H9 (cell line): Measurements from ENCODE around the gene ESPNL. TPM values are rescaled to one million over a fixed set of nuclear protein-coding genes. Genes with fewer than 3 reads are reported as not detected.

Experiments
- DNase-seq: peaks from one replicate; pipeline ENCODE4 v3.0.0-alpha.2; 2017
- H2AFZ ChIP-seq: one replicate; pipeline ENCODE4 v1.6.1; 2013; ENCODE audit warnings: mild to moderate bottlenecking, low read length, control low read depth, moderate library complexity
- H2AK5ac ChIP-seq: 2 replicates; pipeline ENCODE4 v1.6.1; 2013; ENCODE audit warnings: low read length, control low read depth, mixed read lengths; ENCODE audit not compliant: insufficient read length
- H2BK120ac ChIP-seq: one replicate; pipeline ENCODE4 v1.6.1; 2013; ENCODE audit warnings: low read depth, mild to moderate bottlenecking, low read length, control low read depth, inconsistent platforms; ENCODE audit not compliant: poor library complexity, severe bottlenecking
- H2BK12ac ChIP-seq: 2 replicates; pipeline ENCODE4 v1.6.1; 2013; ENCODE audit warnings: low read length, control low read depth, mixed read lengths, low read depth; ENCODE audit not compliant: insufficient read length
- H2BK15ac ChIP-seq: 2 replicates; pipeline ENCODE4 v1.6.1; 2013; ENCODE audit warnings: low read depth, low read length, control low read depth
- H2BK20ac ChIP-seq: one replicate; pipeline ENCODE4 v1.6.1; 2013; ENCODE audit warnings: low read depth, mild to moderate bottlenecking, low read length, control low read depth, inconsistent platforms; ENCODE audit not compliant: poor library complexity, severe bottlenecking
- H2BK5ac ChIP-seq: 2 replicates; pipeline ENCODE4 v1.6.1; 2013; ENCODE audit warnings: low read length, control low read depth, mixed read lengths; ENCODE audit not compliant: insufficient read length
- H3K14ac ChIP-seq: 2 replicates; pipeline ENCODE4 v1.6.1; 2013; ENCODE audit warnings: low read length, control low read depth; ENCODE audit not compliant: insufficient read depth
- H3K18ac ChIP-seq: 2 replicates; pipeline ENCODE4 v1.6.1; 2013; ENCODE audit warnings: low read depth, mild to moderate bottlenecking, mixed read lengths, low read length, control low read depth; ENCODE audit not compliant: insufficient read length
- H3K23ac ChIP-seq: 2 replicates; pipeline ENCODE4 v1.6.1; 2013; ENCODE audit warnings: low read length, control low read depth, mixed read lengths, low read depth; ENCODE audit not compliant: insufficient read length
- H3K23me2 ChIP-seq: 2 replicates; pipeline ENCODE4 v1.6.1; 2013; ENCODE audit warnings: low read depth, mild to moderate bottlenecking, mixed read lengths, low read length, control low read depth; ENCODE audit not compliant: insufficient read length, poor library complexity, severe bottlenecking
- H3K27ac ChIP-seq: 2 replicates; pipeline ENCODE4 v1.5.1; 2013; ENCODE audit warnings: low read length, control low read depth, mixed read lengths, low read depth; ENCODE audit not compliant: insufficient read length
- H3K27me3 ChIP-seq: 2 replicates; pipeline ENCODE4 v1.6.1; 2013; ENCODE audit warnings: low read length, control low read depth, inconsistent platforms; ENCODE audit not compliant: insufficient read depth
- H3K4ac ChIP-seq: 2 replicates; pipeline ENCODE4 v1.6.1; 2013; ENCODE audit warnings: low read depth, mild to moderate bottlenecking, control low read depth, inconsistent platforms, low read length, moderate library complexity
- H3K4me1 ChIP-seq: 2 replicates; pipeline ENCODE4 v1.6.1; 2013; ENCODE audit warnings: low read length, control low read depth, inconsistent platforms; ENCODE audit not compliant: insufficient read depth
- H3K4me2 ChIP-seq: 2 replicates; pipeline ENCODE4 v1.6.1; 2013; ENCODE audit warnings: low read length, control low read depth, mixed read lengths; ENCODE audit not compliant: insufficient read length, insufficient read depth
- H3K56ac ChIP-seq: 2 replicates; pipeline ENCODE4 v1.6.1; 2013; ENCODE audit warnings: low read depth, mild to moderate bottlenecking, mixed read lengths, low read length, control low read depth; ENCODE audit not compliant: insufficient read length
- H3K79me1 ChIP-seq: 2 replicates; pipeline ENCODE4 v1.6.1; 2013; ENCODE audit warnings: low read depth, mild to moderate bottlenecking, moderate library complexity, low read length, control low read depth, inconsistent platforms; ENCODE audit not compliant: insufficient read depth, poor library complexity, severe bottlenecking
- H3K79me2 ChIP-seq: 2 replicates; pipeline ENCODE4 v1.6.1; 2013; ENCODE audit warnings: low read length, control low read depth, inconsistent platforms; ENCODE audit not compliant: insufficient read depth
- H3K9ac ChIP-seq: 2 replicates; pipeline ENCODE4 v1.6.1; 2013; ENCODE audit warnings: low read length, control low read depth, mixed read lengths; ENCODE audit not compliant: insufficient read length; ENCODE audit errors: extremely low read depth
- H3K9me3 ChIP-seq: one replicate; pipeline ENCODE4 v1.6.1; 2013; ENCODE audit warnings: low read depth, low read length, inconsistent platforms; ENCODE audit not compliant: control insufficient read depth
- H3T11ph ChIP-seq: one replicate; pipeline ENCODE4 v1.6.1; 2013; ENCODE audit warnings: mild to moderate bottlenecking, low read length, control low read depth, inconsistent platforms
- H4K20me1 ChIP-seq: one replicate; pipeline ENCODE4 v1.6.1; 2013; ENCODE audit not compliant: control insufficient read depth, insufficient read length, insufficient read depth
- H4K5ac ChIP-seq: 2 replicates; pipeline ENCODE4 v1.6.1; 2013; ENCODE audit warnings: low read depth, mild to moderate bottlenecking, mixed read lengths, low read length, control low read depth; ENCODE audit not compliant: insufficient read length
- H4K8ac ChIP-seq: replicated peaks from 2 replicates; pipeline ENCODE4 v1.6.1; 2013; ENCODE audit warnings: low read length, control low read depth, mixed read lengths, low read depth; ENCODE audit not compliant: insufficient read length
- H4K91ac ChIP-seq: 2 replicates; pipeline ENCODE4 v1.6.1; 2013; ENCODE audit warnings: low read depth, mild to moderate bottlenecking, moderate library complexity, mixed read lengths, low read length, control low read depth; ENCODE audit not compliant: insufficient read length
- H3K27ac Mint-ChIP-seq, 3 experiments: 2 replicates in 2 of 3; 3 replicates in 1 of 3; pipeline ENCODE4 v1.8.0; 2020 to 2021; ENCODE audit warnings: mixed read lengths in 3 of 3, mild to moderate bottlenecking in 1 of 3, moderate library complexity in 1 of 3
- H3K27me3 Mint-ChIP-seq: 2 replicates; pipeline ENCODE4 v1.8.0; 2021; ENCODE audit warnings: low read depth, mild to moderate bottlenecking, moderate library complexity, mixed read lengths
- H3K36me3 Mint-ChIP-seq, 3 experiments: 2 replicates in 2 of 3; 3 replicates in 1 of 3; pipeline ENCODE4 v1.8.0; 2020 to 2021; ENCODE audit warnings: low read depth in 3 of 3, mixed read lengths in 3 of 3; ENCODE audit not compliant: insufficient read depth in 1 of 3
- H3K4me1 Mint-ChIP-seq, 2 experiments: 2 replicates each; pipeline ENCODE4 v1.8.0; 2020; ENCODE audit warnings: mixed read lengths in 2 of 2
- H3K4me3 Mint-ChIP-seq, 2 experiments: 2 replicates in 1 of 2; 3 replicates in 1 of 2; pipeline ENCODE4 v1.8.0; 2020 to 2021; ENCODE audit warnings: mild to moderate bottlenecking in 2 of 2, mixed read lengths in 2 of 2, moderate library complexity in 1 of 2
- H3K9me3 Mint-ChIP-seq, 2 experiments: 2 replicates in 1 of 2; 3 replicates in 1 of 2; pipeline ENCODE4 v1.8.0; 2020; ENCODE audit warnings: mild to moderate bottlenecking in 2 of 2, mixed read lengths in 2 of 2, moderate library complexity in 1 of 2
- CTCF ChIP-seq: fragments of 200-600 bp; sonication (generic); conservative IDR thresholded peaks from 3 replicates; pipeline ENCODE4 v1.8.0; 2021; ENCODE audit warnings: antibody characterized with exemption, mild to moderate bottlenecking
- WGBS: extraction: QIAGEN DNeasy Blood & Tissue Kit; methylation state at CpG from one replicate; pipeline ENCODE4 v1.1.7; 2013; ENCODE audit warnings: missing lambda C conversion rate, low lambda C conversion rate, mixed read lengths; ENCODE audit not compliant: insufficient read length; ENCODE audit errors: extremely low coverage; 5-methylcytosine and 5-hydroxymethylcytosine counted together
- total RNA-seq: library from RNA; stranded (reverse); gene quantifications from 2 replicates; pipeline ENCODE4 v1.2.1, GENCODE V29; 2021

ESPNL gene
- total RNA-seq, 1 experiment from 2014 or later, result 0.17 TPM

- Histone ChIP-seq H3K9ac (no peak overlapping the region), H4K91ac (no peak overlapping the region), H2BK12ac (no peak overlapping the region), H3K14ac (no peak overlapping the region), H4K8ac (no peak overlapping the region), H3K4me2 (no peak overlapping the region), H2BK120ac (no peak overlapping the region), H4K20me1 (no peaks in the 10 kb centered on the region), H3T11ph (no peak overlapping the region), H4K5ac (no peak overlapping the region), H2BK15ac (no peak overlapping the region), H3K27ac (no peak overlapping the region), H3K23me2 (no peaks in the 10 kb centered on the region), H3K79me1 (no peaks in the 10 kb centered on the region), H3K27me3 (no peaks in the 10 kb centered on the region), H2BK20ac (no peak overlapping the region), H3K4ac (no peak overlapping the region), H2BK5ac (no peak overlapping the region), H2AFZ (no peak overlapping the region), H3K56ac (no peak overlapping the region), H3K4me1 (peaks cover 3% of the 10 kb centered on the region; the same call in 1 of the 2 replicates), H3K18ac (no peak overlapping the region), H3K23ac (no peak overlapping the region), H3K79me2 (no peaks in the 10 kb centered on the region), H2AK5ac (no peak overlapping the region), H3K9me3 (no peaks in the 10 kb centered on the region)
- no peak overlapping the region for H3K4me3 Mint-ChIP-seq
- peak overlapping the region in 2 of 3 experiments; percentile 63 to 75; a peak in 6 of 7 replicates for H3K27ac Mint-ChIP-seq
- DNase-seq, result no peak
- H3K36me3 Mint-ChIP-seq, result peaks cover 10 to 49% (median 21%) of the 10 kb centered on the region in 3 experiments; a peak in 6 of 7 replicates
- H3K4me1 Mint-ChIP-seq, result peaks cover 23 to 36% of the 10 kb centered on the region in 2 experiments
- no peaks in the 10 kb centered on the region for H3K9me3 Mint-ChIP-seq
- H3K27me3 Mint-ChIP-seq, result peaks cover 2% of the 10 kb centered on the region
- no CpG with 5 or more reads among the region's 26 CpGs for WGBS
- TF ChIP-seq CTCF, result no peak
Observed at GRCh38 chr2:238093181-238094140, 6.7 kb upstream of the ESPNL start.
